SU-DHL-6 (cell line): Measurements from ENCODE around the gene BACE1.

Source experiments
- H2AFZ ChIP-seq: fragments of 200-600 bp; sonication (generic); 2 replicates; pipeline ENCODE4 v1.6.1; 2014; ENCODE audit warnings: low read depth, mild to moderate bottlenecking, moderate library complexity, mixed read lengths, antibody characterized with exemption, low read length; ENCODE audit not compliant: severe bottlenecking
- H3F3A ChIP-seq: fragments of 200-600 bp; shearing (Covaris generic); 2 replicates; pipeline ENCODE4 v1.6.0; 2016; ENCODE audit warnings: antibody characterized with exemption, mild to moderate bottlenecking; ENCODE audit not compliant: insufficient read depth
- H3K27ac ChIP-seq: fragments of 200-600 bp; sonication (generic); 2 replicates; pipeline ENCODE4 v1.5.1; 2016; ENCODE audit warnings: low read depth, mild to moderate bottlenecking, low read length, moderate library complexity, mixed read lengths
- H3K27me3 ChIP-seq: fragments of 200-600 bp; sonication (generic), shearing (Covaris generic); 2 replicates; pipeline ENCODE4 v1.6.0; 2014; ENCODE audit warnings: mild to moderate bottlenecking, low read length
- H3K36me3 ChIP-seq: fragments of 200-600 bp; sonication (generic); 2 replicates; pipeline ENCODE4 v1.6.1; 2014; ENCODE audit warnings: mild to moderate bottlenecking, low read length, mixed read lengths
- H3K4me2 ChIP-seq: fragments of 300-600, 200-600 bp; shearing (Covaris generic), sonication (generic); 2 replicates; pipeline ENCODE4 v1.6.0; 2014; ENCODE audit warnings: low read length, low read depth, mild to moderate bottlenecking; ENCODE audit not compliant: poor library complexity, severe bottlenecking
- H3K4me3 ChIP-seq: fragments of 200-600 bp; sonication (generic); 2 replicates; pipeline ENCODE4 v1.5.1; 2014; ENCODE audit warnings: antibody characterized with exemption, low read length, mild to moderate bottlenecking, mixed read lengths; ENCODE audit not compliant: insufficient read depth, poor library complexity, severe bottlenecking
- H3K79me2 ChIP-seq: fragments of 200-600 bp; sonication (generic); 2 replicates; pipeline ENCODE4 v1.6.1; 2014; ENCODE audit warnings: mild to moderate bottlenecking, low read length, moderate library complexity; ENCODE audit not compliant: insufficient read depth
- H3K9ac ChIP-seq: fragments of 200-600 bp; sonication (generic); 2 replicates; pipeline ENCODE4 v1.7.0; 2014; ENCODE audit warnings: mild to moderate bottlenecking, low read length
- H3K9me2 ChIP-seq: fragments of 200-600 bp; sonication (generic); replicated peaks from 2 replicates; pipeline ENCODE4 v1.6.1; 2014; ENCODE audit warnings: low read length; ENCODE audit not compliant: insufficient read depth
- H3K9me3 ChIP-seq: fragments of 200-600 bp; sonication (generic); 2 replicates; pipeline ENCODE4 v1.6.1; 2014; ENCODE audit warnings: low read length, mixed read lengths; ENCODE audit not compliant: insufficient read depth
- H4K20me1 ChIP-seq: fragments of 200-600 bp; sonication (generic); 2 replicates; pipeline ENCODE4 v1.6.1; 2014; ENCODE audit warnings: low read depth, mild to moderate bottlenecking, antibody characterized with exemption, low read length, moderate library complexity, mixed read lengths
- CTCF ChIP-seq: fragments of 200-600 bp; sonication (generic); IDR thresholded peaks from one replicate; pipeline ENCODE4 v1.5.1; 2017; ENCODE audit warnings: antibody characterized with exemption, mild to moderate bottlenecking, low read length, moderate library complexity; ENCODE audit not compliant: insufficient read depth, poor library complexity, severe bottlenecking
- EZH2phosphoT487 ChIP-seq: fragments of 200-600 bp; sonication (generic), shearing (Covaris generic); conservative IDR thresholded peaks from 2 replicates; pipeline ENCODE4 v1.6.1; 2018; ENCODE audit warnings: mild to moderate bottlenecking, antibody characterized with exemption, low read length, moderate library complexity, mixed read lengths

Gene BACE1

GRCh38 chr11:117299351-117300282, 16.4 kb downstream of the BACE1 start:
- Histone ChIP-seq H3K4me3 (no peak overlapping the region), H3K27ac (no peak overlapping the region), H3K27me3 (no peaks in the 10 kb centered on the region), H2AFZ (no peak overlapping the region), H3K9me3 (no peaks in the 10 kb centered on the region), H4K20me1 (no peaks in the 10 kb centered on the region), H3K9ac (no peak overlapping the region), H3F3A (no peaks in the 10 kb centered on the region), H3K36me3 (no peaks in the 10 kb centered on the region), H3K4me2 (no peak overlapping the region), H3K9me2 (no peaks in the 10 kb centered on the region), H3K79me2 (no peaks in the 10 kb centered on the region)
- TF ChIP-seq EZH2phosphoT487 (no peak), CTCF (no peak)

DNA sequence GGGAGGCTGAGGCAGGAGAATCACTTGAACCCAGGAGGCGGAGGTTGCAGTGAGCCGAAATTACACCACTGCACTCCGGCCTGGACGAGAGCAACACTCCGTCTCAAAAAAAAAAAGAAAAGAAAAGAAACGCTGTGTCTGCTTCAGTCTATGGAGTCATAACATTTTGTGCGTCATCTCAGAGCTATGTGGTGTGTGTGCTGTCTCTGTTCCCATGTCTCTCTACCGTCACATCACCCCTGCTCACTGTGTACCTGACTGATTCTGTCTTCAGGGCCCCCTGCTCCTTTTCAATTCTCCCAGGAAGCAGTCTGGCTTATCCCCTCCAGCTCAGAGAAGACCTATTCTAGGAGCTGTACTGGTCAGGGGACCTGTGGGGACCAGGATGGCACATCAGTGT, 17.9 kb downstream of the BACE1 start:
- no peak for TF ChIP-seq CTCF
- no peak for TF ChIP-seq EZH2phosphoT487
- Histone ChIP-seq H3K4me2 (no peak overlapping the region), H3K27me3 (no peaks in the 10 kb centered on the region), H3K36me3 (no peaks in the 10 kb centered on the region), H4K20me1 (no peaks in the 10 kb centered on the region), H2AFZ (no peak overlapping the region), H3K27ac (no peak overlapping the region), H3K9me2 (no peaks in the 10 kb centered on the region), H3K4me3 (no peak overlapping the region), H3K9me3 (no peaks in the 10 kb centered on the region), H3F3A (no peaks in the 10 kb centered on the region), H3K9ac (no peak overlapping the region), H3K79me2 (no peaks in the 10 kb centered on the region)

DNA sequence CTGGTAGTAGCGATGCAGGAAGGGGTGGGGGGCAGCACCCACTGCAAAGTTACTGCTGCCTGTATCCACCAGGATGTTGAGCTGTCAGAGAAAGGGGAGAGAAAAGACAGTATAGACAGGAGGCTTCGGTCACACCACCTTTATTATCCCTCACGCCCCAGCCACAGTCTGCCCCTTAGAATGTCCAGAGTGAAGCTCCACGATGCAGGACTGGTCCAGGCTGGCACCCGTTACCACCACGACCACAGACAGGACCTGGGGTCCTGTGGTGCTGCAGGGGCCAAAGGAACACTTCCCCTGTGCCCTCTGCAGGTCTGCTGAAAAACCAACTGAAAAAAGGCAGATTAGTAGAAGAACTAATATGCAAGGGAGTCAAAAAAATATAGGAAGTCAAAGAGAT, 19.2 kb downstream of the BACE1 start:
- Histone ChIP-seq H3K36me3 (no peaks in the 10 kb centered on the region), H3K9me3 (no peaks in the 10 kb centered on the region), H3K4me3 (no peak overlapping the region), H3K27me3 (no peaks in the 10 kb centered on the region), H3K4me2 (no peak overlapping the region), H3K9ac (no peak overlapping the region), H3K79me2 (no peaks in the 10 kb centered on the region), H2AFZ (no peak overlapping the region), H3K27ac (no peak overlapping the region), H4K20me1 (no peaks in the 10 kb centered on the region), H3F3A (no peaks in the 10 kb centered on the region), H3K9me2 (no peaks in the 10 kb centered on the region)
- no peak for TF ChIP-seq EZH2phosphoT487
- no peak for TF ChIP-seq CTCF
